GM21723 (cell line): ENCODE data around the gene SLC39A1.

Experiments
- ATAC-seq: cut with Tn5 transposase; IDR thresholded peaks from one replicate; pipeline ENCODE4 v1.9.1; 2021; ENCODE audit warnings: mild to moderate bottlenecking, moderate library complexity; ENCODE audit not compliant: unreplicated experiment

Gene SLC39A1

DNA sequence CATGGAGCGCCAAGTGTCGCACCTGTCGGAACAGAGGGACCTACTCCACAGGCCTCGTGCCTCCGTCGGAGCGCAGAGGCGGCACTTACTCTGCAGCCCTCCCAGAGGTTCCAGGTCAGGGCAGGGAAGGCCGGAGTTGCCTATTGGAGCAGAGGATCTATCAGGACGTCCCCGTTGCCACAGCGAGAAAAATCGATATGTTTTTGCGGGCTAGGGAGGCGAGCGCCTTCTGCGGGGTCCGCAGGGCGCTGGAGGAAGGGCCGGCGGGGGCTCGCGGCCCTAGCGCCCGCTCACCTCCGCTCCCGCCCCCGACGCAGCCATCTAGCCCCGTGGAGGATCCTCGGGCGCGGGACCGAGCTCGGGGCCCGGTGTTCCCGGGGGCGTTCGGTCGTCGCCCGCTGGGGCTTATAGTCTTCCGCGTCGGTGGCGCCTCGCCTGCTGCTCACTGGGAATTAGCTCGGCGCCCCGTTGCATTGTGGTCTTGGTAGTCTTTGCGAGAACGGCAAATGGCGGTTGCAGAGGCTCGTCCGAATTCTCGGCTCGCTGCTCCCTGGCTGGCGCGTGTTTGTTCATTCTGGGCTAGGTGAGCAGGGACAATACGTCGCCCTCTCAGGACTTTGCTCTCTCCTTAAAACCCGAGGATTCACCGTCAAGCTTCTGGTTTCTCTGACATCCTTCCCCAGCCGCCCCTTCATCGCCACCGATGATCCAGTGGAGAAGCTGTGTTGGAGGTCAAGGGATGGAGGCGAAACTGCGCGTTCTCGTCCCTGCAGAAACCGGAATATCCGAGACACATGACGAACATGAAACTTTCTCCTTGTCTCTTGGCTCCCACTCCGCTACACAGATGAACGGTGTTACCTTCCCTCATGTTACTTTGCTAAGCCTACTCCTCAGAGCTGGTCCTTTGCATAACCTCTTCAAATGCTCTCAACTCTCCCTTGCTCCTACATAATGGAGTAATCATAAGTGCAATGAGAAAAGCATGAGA, 14.2 kb upstream of the SLC39A1 start, which contains the start of gene JTB:
Gene JTB, minus strand, starts transcription at position 425 of the 991 bp plus-strand sequence. Its CDS starts 422 bp downstream, at position 3.
- peak; percentile 84 for ATAC-seq

DNA sequence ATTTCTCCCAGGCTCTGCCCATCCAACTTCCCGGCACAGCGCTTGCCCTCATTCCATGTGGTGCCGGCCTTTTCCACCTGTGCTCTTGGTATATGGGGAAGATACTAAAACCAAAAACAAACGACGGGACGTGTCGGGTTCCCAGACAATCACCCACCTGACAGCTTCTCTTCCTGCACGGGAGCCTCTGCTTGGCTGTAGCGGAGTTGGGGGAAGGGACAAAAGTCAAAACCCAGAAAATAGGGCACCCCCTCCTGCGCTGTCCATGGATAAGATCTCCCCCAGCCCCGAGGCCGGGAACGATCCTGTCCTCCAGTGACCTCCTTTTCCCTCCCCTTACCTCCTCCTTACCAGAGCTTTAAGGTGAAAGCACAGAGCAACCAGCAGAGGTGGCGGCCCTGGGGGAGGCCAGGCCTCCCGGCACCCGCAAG, 13.5 kb upstream of the SLC39A1 start:
- ATAC-seq, result peak; percentile 4

DNA sequence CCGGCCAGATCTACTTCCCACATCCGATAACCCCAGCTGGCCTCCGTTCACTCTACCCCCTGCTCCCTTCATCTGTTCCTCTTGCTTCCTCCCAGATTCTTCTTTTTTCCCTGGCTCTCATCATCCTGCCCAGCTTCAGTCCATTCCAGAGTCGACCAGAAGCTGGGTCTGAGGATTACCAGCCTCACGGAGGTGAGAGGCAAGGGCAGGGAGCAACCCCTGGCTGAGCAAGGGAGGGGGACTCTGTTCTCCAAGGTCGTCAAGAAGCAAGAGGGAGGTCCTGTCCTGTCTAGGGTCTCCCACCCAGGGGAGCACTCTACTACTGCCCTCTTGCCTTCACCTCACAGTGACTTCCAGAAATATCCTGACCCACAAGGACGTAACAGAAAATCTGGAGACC, 10.2 kb upstream of the SLC39A1 start:
- ATAC-seq, result no peak

DNA sequence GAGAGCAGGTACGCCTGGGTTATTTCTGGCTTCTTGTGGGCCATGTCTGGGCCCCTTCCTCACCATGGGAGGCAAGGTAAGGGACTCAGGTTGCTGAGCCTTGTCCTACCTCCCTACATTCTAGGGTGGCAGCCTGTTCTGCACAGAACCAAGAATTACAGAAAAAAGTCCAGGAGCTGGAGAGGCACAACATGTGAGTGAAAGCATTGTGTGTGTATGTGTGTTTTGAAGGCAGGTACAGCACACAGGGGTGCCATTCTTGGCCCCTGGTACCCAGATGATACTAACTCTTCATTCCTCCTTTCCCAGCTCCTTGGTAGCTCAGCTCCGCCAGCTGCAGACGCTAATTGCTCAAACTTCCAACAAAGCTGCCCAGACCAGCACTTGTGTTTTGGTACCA, 9.7 kb upstream of the SLC39A1 start:
- ATAC-seq, result no peak

DNA sequence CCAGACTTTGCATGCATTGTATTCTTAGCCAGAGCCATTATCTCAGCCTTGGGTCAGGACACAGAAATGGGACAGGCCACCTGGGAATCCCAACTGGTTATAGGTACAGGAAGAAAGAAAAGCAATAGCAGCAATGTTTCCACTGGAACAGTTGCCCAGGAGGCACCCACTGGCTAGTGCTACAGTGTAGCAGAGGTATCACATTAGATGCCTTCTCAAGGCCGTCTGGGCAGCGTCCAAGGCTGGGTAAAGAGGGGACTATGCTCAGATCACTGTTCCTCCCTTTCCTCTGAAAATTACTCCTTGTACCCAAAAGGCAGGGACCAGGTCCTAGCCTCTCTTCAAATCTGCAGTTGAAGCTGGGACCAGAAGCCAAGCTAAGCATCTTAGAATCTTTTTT, 7.0 kb upstream of the SLC39A1 start:
- ATAC-seq, result no peak

DNA sequence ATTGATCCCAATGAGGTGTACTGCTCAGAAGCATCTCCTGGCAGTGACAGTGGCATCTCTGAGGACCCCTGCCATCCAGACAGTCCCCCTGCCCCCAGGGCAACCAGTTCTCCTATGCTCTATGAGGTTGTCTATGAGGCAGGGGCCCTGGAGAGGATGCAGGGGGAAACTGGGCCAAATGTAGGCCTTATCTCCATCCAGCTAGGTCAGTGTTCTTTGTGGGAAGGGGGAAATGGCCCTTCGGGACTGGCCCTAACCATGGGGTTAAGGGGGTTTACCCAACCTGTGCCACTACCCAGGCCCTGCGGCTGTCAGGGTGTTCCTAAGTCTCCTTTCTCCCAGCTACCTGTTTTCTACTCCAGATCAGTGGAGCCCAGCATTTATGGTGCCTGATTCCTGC, 5.6 kb upstream of the SLC39A1 start:
- ATAC-seq, result no peak

DNA sequence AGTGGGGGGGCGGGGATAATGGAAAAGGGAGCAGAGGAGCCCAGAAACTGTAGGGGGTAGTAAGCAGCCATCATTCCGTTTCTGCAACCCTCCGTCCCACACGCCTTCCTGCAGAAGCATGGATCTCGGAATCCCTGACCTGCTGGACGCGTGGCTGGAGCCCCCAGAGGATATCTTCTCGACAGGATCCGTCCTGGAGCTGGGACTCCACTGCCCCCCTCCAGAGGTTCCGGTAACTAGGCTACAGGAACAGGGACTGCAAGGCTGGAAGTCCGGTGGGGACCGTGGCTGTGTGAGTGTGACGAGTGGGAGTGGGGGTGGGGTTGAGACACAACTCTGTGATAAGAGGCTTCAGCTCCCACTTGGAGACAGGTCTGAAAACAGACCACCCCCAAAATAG, 5.1 kb upstream of the SLC39A1 start:
- ATAC-seq, result no peak

DNA sequence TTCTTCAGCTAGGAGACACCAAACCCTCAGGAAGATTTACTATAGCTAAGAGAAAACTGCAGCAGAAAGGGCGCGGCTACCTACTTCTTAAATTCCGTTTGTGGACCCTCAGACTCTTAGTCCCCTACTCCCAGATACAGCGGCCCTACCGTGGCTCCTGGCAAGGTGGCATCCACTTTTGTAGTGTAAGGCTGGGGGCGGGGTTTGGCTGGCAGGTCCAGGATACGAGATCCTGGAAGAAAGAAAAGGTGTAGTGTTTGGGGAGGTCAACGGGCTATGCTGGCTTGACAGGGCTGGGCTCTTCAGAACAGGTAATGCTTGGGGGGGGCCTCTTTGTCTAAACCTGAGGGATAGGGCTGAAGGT, 4.6 kb upstream of the SLC39A1 start:
- no peak for ATAC-seq

DNA sequence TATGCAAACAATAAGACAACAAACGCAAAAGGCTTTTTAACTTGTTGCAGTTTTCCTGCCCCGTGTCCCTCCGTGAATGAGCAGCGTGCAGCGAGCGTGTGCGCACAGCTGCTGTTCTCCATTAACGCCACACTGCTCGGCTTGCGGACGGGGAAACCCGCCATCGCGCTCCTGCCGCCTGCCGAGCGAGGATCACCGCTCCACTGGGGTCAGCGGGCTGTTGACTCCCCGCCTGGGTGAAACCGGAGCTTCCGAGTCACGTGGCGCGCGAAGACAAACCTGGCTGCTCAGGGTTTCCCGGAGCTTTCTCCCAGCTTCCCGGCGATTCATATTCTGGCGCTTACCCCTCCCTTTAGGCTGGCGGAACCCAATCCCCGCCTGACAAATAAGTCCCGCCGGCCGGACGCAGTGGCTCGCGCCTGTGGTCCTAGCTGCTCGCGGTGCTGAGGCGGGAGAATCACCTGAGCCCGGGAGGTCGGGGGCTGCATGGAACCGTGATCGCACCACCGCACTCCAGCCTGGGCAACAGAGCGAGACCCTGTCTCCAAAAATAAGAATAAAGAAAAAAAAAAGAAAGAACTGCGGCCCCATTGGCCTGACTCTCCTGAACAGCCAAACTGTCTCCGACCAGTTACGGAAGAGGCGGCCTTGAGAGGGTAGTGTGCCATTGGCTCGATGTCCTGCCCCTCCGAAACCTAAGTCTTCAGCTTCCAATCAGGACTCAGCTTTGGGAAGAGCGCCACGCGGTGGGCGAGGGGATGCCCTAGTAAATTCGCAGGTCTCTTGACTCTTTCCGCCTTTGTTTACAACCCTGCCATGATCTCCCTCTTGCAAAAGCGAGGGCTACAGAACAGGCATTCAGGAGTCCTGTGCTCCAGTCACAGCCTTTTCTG, 4.0 kb upstream of the SLC39A1 start, which contains the start of gene CREB3L4:
Gene CREB3L4, plus strand, starts transcription at position 796 of the 893 bp plus-strand sequence. CDS start 624 bp downstream, outside the sequence.
- ATAC-seq, result peak; percentile 64

DNA sequence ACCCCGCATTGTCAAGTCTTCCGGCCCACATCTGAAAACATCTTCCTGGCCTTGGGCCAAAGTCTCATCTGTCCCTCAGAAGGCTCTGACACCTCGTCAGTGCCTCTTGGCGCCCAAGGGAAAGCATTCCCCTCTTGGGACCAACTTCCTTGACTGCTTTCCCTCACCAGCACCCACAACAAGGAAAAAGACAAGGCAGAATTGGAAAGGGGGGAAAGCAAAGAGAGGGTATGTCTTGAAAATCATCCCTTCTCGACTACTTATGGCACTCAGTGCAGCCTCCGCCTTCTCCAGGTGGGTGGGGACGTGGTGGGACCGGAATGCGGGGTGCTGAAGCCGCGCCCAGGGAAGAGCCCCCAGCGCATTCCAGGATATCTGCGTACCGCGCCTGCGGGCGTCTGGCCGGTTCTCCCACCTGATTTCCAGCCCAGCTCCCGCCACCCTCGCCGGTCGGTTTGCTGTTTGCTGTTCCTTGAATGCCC, 554 bp upstream of the SLC39A1 start:
- peak; percentile 2 for ATAC-seq

DNA sequence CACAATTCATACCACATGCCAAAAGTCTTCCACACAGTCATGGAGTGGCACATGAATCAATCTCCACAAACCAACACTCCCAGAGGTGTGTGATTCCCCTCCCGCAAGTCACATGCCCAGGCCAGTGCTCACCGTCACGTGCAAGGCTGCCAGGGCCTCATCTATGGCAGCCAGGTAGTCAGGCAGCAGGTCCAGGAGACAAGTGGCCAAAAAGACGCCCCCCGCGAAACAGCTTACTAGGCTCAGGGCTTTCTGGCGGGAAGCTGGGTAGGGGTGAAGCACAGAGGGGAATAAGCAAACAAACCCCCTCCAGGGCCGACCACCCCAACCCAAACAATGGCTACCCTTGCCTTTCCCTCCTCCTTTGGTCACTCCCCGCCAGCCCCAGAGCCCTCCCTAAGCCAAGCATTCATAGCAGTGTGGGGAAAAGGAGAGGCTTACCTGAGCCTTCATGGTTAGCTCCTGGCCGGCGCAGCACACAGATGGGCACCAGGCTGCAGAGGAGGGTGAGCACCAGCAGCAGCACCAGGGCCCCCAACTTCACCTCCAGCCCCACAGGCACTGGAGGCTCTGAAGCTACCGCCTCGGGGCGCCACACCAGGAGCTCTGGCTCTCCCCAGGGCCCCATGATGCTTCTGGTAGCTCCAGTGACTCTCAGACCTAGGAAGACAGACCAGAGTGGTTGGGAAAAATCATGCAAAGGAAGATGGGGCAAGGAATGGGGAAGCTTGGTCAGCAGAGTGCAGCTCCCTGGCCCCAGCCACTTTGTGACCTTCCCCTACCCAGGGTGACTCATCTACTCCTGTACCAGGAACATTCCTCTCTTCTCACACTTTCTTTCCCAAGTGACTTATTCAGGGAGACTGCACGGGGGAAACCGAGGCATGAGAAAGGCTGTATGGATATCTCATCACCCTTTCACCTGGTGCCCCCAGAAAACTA, 978 bp downstream of the SLC39A1 start:
- no peak for ATAC-seq

DNA sequence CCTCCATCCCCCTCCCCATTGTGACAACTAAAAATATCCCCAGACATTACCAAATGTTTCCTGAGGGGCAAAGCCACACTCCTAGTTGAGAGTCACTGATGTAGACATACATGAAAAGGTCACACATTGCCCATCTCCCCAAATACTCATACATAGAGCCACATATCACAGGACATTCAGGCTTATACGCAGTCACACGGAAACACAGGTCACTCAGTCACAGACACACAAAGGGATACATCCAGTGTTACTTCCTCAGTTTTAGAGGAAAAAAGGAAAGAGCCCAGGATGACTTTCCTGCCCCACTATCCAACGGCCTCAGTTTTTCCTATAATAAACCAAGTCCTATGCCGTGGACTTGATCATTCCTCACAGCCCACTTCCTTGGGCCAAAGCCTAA, 1.9 kb downstream of the SLC39A1 start:
- no peak for ATAC-seq

DNA sequence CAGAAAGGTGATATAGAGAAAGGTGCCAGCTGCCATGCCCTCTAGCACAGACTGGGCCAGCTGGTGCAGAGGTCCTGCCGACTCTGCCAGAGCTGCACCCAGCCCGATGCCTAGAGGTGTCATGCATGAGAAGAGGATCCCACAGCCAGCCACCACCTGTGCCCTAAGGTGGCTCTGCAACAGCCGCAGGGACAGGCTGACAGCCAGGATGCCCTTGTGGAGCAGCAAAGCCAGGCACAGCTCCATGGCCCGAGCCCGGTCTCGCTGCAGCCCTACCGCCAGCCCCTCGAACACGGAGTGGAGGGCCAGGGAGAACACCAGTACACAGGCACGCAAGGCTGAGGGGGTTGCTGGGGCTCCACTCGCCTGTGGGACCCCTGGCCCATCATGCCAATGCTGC, 3.1 kb downstream of the SLC39A1 start:
- ATAC-seq, result no peak

DNA sequence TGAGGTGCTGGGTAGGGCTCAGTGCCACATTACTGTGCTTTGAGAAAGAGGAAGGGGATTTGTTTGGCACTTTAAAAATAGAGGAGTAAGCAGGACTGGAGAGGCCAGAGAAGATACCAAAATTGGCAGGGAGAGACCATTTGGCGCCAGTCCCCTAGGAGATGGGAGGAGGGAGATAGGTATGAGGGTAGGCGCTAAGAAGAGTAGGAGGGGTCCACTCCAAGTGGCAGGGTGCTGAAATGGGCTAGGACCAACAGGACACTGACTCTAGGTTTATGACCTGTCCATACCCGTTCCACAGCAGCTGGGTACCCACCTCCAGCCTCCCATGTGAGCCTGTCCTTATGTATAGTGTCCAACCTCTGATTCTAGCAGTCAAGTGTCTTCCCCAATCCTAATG, 3.9 kb downstream of the SLC39A1 start:
- no peak for ATAC-seq

DNA sequence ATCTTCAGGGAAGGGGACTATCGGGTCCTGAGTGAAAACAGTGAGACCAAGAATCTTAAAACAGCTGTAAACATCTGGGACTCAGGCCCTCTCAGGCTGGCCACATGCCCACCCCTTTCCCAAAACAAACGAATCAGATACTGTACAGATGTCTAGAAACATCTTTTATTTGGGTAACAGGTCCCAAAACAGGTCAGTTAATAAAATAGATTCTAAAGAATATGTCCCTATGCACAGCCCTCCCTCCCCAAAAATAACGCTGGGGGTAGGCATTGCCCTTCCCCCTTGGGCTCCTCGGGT, 4.4 kb downstream of the SLC39A1 start:
- no peak for ATAC-seq

DNA sequence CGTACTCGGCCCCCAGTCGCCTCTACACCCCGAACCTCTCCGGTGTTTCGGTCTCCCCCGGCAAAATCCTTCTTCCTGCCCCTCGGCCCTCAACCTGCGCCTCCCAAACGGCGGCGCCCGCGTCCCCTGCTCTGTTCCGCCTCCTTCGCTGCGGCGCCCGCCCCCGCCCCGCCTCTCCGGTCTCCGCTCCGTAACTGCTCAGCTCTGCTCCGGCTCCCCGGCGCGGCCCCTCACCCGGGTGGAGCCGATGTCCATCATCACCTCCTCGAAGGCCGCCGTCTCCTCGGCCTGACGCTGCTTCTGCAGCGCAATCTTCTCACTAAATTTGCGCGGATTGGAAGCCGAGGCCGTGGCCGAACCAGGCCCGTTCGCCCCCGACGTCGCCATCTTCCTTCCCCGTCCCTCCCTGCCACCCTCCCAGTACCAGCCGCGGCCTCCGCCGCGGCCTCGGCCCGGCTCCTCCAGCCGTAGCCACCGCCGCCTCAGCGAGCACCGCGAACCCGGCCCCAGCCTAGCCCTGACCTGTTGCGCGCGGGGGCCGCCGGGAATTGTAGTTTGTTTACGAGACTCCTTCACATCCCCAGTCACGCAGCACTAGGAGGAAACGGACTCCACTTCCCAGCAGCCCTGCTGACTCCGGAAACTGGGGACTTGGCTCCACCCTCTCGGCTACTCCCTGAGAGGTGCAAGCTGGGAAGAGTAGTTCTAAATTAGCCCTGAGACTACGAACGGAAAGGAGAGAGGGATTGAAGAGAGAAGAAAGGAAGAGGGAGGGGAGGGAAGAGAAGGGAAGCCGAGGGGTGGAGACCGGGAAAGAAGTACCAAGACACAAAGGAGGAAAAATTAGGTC, 5.0 kb downstream of the SLC39A1 start, which contains the start of gene CRTC2:
Gene CRTC2, minus strand, starts transcription at position 502 of the 850 bp plus-strand sequence. Its CDS starts 115 bp downstream, at position 387.
- ATAC-seq, result peak; percentile 81

DNA sequence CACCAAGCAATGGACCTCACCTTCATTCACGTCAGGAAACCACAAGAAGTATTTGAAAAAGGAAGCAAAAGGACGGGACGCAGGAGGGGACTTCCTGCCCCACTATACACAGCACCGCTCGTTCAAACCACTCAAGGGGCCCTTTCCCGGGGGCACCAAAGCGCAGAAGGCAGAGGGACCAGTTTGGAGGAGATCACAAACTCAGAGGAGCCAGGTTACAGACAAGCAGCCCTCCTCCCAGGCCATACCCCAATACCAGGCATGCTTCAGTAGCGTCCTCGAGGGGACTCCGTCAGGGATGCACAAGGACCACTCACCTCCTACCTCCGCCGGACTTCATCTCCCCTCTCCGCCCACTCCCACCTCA, 5.6 kb downstream of the SLC39A1 start:
- peak; percentile 26 for ATAC-seq

DNA sequence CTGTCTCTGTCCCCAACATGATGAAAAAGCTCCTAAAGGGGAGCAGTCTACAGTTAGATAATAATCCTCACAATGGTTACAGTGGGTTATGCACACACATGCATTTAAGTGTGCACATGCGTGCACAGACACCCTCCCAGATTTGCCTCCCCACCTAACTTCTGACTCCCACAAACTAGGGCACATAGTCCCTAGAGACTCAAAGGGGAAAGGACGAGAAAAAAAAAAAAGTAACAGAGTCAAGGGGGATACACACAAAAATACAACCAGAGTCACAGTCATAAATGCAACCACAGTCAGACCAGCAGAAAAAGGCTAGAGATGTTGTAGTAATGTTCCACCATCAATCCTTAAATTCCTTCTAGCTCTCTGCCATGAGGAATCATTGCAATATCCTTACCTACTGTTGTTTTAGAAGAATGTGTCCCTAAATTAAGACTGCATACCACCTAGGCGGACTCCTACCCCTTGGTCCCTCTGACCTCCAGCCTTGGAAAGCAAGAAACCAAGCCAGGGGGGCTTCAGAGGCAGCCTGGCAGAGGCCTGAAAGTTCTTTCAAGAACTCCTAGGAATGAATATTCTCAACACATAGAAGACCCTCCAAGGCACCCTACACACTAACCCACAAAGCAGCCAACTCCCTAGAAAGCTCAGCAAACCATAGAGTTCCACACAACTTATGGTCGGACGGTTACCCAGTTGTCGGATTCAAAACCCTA, 6.2 kb downstream of the SLC39A1 start:
- ATAC-seq, result no peak

DNA sequence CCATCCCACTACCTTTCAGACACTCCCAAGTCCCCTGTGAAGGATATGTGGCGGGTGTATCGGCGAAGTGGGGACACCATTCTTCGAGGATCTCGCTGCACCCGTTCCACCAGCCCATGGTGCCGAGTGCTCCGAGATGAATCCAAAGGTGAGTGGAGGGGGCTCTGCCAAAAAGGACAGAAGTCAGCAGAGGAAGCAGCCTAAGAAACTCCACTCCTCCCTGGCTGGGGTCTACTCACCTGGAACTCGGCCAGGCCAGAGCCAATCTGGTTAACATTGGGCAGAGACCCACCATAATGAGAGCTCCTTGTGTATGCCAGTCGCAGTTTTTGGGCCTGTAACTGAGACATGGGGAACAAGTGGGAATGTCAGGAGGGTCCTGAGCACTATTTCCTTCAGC, 8.5 kb downstream of the SLC39A1 start:
- no peak for ATAC-seq
